GM12875 (cell line): ENCODE data around the gene XPOT.

Experiments
- H3K4me3 ChIP-seq: one replicate; pipeline ENCODE4 v1.5.1; 2011; ENCODE audit warnings: low read depth, low read length, control low read depth
- TF ChIP-seq, protein P1 (sequence below): IDR thresholded peaks from 2 replicates; pipeline ENCODE4 v1.5.1; 2011; ENCODE audit warnings: low read depth, mild to moderate bottlenecking, control low read depth, inconsistent platforms, low read length, moderate library complexity, borderline replicate concordance; ENCODE audit not compliant: insufficient read depth

Gene XPOT

DNA sequence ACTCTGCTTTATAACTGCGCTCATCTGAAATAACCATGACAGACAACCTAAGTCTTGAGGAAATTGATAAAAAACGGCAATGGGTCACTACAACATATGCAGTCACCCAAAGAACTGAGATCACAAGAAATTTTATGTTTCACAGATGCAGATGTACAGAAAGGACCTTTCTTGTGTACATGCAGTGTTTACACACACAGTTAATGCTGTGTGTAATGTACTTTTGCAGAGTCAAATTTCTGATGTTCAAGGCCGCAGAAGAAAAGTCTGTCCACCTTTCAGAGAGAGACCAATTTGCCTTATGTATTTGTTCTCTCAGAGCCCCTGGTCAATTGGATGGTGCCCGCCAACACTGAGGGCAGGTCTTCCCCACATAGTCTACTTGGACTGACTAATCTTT, 24.8 kb downstream of the XPOT start:
- H3K4me3 ChIP-seq, result no peak overlapping the region
- TF ChIP-seq, protein P1, sequence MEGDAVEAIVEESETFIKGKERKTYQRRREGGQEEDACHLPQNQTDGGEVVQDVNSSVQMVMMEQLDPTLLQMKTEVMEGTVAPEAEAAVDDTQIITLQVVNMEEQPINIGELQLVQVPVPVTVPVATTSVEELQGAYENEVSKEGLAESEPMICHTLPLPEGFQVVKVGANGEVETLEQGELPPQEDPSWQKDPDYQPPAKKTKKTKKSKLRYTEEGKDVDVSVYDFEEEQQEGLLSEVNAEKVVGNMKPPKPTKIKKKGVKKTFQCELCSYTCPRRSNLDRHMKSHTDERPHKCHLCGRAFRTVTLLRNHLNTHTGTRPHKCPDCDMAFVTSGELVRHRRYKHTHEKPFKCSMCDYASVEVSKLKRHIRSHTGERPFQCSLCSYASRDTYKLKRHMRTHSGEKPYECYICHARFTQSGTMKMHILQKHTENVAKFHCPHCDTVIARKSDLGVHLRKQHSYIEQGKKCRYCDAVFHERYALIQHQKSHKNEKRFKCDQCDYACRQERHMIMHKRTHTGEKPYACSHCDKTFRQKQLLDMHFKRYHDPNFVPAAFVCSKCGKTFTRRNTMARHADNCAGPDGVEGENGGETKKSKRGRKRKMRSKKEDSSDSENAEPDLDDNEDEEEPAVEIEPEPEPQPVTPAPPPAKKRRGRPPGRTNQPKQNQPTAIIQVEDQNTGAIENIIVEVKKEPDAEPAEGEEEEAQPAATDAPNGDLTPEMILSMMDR, result no peak

DNA sequence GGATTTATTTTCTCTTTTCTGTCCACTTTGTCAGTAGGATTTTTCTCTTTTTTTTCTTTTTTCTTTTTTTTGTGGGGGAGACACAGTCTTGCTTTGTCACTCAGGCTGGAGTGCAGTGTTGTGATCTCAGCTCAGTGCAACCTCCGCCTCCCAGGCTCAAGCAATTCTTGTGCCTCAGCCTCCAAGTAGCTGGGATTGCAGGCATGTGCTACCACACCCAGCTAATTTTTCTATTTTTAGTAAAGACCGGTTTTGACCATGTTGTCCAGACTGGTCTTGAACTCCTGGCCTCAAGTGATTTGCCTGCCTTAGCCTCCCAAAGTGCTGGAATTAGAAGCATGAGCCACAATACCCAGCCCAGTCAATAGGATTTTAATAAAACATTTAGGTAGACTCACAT, 26.7 kb downstream of the XPOT start:
- H3K4me3 ChIP-seq, result no peak overlapping the region
- TF ChIP-seq, protein P1, result no peak

DNA sequence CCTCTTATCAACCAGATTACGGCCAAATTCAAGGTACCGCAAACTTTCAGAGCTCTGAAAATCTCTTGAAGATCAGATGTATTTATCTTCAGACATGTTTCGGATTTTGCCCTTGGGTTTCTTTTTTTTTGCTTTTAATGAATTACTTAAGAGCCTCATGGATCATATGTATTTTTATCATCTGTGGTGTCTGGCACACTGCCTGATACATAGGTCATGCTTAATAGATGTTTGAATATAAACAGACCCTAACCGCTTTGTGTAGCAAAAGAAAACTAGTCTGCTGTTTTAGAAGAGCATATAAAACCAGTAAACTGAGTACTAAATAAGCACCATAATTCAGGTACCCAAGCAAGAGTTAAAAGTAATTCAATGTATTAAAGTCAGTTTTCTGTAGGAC, 27.6 kb downstream of the XPOT start:
- TF ChIP-seq, protein P1, result no peak
- H3K4me3 ChIP-seq, result no peak overlapping the region

DNA sequence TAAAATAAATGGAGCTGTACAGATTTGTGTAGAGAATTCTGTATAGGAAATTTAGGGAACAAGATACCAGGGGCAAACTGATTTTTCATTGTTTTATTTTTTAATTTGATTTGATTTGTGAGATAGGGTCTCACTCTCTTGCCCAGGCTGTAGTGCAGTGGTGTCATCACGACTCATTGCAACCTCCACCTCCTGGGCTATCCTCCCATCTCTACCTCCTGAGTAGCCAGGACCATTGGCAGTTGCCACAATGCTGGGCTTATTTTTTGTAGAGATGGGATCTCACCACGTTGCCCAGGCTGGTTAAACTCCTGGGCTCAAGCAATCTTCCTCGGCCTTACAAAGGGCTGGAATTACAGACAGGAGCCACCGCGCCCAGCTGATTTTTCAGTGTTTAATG, 29.7 kb downstream of the XPOT start:
- H3K4me3 ChIP-seq, result no peak overlapping the region
- TF ChIP-seq, protein P1, result no peak

DNA sequence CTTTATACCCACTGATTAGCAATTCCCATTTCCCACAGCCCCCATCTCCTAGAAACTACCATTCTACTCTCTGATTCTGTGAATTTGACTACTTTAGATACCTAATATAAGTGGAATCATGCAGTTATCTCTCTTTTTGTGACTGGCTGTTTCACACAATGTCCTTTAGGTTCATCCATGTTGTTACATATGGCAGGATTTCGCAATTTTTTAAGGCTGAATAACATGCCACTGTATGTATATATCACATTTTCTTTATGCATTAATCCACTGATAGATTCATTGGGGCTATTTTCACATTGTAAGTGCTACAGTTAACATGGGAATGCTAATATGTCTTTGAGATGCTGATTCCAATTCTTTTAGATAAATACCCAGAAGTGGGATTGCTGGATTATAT, 35.9 kb downstream of the XPOT start:
- TF ChIP-seq, protein P1, result no peak
- no peak overlapping the region for H3K4me3 ChIP-seq

DNA sequence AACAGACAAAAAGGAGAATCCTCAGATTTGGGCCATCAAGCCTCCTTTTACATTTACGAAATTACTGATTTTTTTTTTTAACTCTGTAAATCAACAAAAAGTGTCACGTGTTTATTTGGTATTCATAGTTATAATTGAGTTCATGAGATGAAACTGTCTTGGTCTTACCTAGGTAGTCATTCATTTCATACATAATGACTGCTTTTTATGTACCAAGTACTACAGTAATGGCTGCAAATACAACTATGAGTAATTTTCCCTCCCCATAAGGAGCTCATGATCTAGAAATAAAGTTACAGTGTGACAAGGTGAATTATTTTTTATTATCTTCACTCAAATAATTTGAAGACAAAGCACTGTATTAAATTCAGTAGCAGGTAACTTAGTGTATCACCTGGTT, 41.3 kb downstream of the XPOT start:
- H3K4me3 ChIP-seq, result no peak overlapping the region
- TF ChIP-seq, protein P1, result no peak

DNA sequence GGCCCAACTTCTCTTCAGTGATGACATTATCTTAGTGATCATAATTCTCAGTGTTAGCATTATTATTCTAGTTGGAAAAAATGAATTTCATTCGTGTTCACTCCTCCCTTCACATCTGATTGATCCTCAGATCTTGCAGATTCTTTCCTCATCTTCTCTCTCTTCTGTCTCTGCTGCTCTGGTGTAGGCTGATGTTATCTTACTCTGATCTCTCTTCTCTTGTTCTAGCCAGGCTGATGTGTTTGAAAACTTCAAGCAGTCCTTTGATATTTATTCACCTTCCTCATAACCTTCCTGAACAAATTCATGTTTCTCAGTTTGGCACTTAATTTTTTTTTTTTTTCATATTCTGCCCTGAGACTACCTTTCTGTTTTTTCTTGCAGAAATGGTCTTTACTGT, 42.1 kb downstream of the XPOT start:
- TF ChIP-seq, protein P1, result no peak

More for the DNA sequence above, 42.1 kb downstream of the XPOT start:
- no peak overlapping the region for H3K4me3 ChIP-seq
